ENCODE data around the gene MKKS. TPM values are rescaled to one million over a fixed set of nuclear protein-coding genes. Genes with fewer than 3 reads are reported as not detected.

Gene MKKS
- total RNA-seq = 12.1 TPM

DNA sequence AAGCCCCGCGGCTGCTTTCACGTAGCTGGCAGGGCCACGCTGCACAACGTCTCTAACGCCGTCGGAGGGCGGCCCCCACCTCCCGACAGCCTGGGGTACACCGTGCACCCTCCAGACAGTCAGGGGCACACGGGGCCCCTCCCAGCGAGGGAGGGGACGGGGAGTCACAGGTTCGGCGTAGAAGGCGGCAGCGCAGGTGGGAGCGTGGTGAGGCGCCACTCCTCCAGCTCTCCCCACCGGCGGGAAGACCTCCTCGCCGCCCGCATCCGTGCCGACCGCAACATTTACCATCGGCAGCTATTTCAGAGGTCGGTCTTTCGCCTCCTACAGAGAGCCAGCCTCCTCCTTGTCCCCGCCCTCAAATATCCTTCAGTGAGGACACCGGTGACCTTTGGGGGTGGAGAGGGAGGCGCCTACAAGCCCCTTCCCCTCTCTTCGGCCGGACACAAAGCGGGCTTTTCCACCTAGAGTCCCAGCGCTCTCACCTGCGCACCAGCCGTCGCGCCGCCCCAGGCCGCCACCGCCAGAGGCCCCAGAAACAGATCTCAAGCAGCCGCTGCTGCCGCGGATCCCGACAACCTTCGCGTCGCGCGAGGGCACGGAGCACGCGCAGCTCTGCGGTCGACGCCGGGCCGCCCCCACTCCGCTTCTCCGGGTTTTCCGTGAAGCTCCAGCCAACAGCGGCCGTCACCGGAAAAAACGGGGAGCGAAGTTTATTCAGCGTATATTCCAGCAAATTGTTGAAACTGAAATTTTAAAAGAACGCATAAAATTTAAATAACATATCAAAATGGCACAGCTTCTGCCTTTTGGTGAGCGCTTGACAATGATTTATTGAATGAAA lies at the start of gene MKKS:
MKKS (minus strand) TSS at position 600 of the 844 bp plus-strand sequence. CDS start 20,708 bp downstream, outside the sequence.
- ATAC-seq (peak; percentile 81), DNase-seq (ENCODE audit: low spot score) (peak; percentile 92)

DNA sequence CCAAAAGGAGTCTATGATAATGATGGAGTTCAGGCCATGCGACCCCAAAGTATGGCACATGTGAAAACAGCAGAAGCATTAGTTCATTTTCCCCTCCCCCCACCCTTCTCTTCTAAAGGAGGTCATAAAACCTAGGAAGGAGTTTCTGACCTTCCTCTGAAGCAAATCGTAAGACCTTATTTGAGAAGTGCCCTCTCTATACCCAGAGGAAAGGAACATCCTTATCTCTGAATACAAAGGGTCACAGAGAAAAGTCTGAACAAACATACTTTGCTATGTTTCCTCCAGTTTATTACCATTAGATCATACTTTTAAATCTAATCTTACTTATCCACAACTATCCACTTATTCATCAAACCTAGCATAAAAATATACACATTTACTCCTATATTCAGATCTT lies 49.7 kb upstream of the MKKS start:
- ATAC-seq (no peak), DNase-seq (ENCODE audit: low spot score) (no peak)

DNA sequence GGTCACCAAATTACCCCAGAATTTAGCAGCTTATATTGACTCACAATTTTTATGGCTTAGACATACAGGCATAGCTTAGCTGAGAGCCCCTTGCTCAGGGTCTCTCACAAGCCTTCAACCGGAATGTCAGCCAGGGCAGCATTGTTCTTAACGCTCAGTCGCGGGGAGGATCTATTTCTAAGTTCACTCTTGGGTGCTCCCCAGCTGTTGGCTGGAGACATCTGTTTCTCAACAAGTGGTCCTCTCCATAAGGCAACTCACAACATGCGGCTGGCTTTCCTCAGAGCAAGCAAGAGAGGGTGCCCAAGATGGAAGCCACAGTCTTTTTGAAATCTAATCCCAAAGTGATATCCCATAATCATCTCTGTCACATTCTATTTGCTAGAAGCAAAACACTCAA lies 47.7 kb upstream of the MKKS start:
- ATAC-seq (no peak), DNase-seq (ENCODE audit: low spot score) (no peak)

DNA sequence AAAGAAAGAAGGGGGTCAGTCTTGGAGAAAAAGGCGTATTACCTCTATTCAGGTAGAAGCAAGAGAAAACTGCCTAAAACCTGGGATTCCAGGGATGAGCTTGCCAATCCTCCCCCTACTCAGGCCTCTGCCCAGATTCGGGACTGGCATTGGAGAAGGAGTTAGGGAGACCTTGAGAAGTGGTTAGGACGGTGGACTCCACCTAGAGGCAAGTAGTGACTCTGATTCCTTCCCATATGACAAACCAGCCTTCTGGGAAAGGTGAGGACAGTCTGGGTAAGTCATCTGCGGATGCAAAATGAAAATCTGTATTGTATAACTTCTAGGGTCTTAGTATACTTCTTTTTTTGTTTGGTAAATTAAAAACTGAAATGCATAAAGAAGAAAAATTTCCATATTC lies 44.9 kb upstream of the MKKS start:
- DNase-seq (ENCODE audit: low spot score) = no peak
- no peak for ATAC-seq

DNA sequence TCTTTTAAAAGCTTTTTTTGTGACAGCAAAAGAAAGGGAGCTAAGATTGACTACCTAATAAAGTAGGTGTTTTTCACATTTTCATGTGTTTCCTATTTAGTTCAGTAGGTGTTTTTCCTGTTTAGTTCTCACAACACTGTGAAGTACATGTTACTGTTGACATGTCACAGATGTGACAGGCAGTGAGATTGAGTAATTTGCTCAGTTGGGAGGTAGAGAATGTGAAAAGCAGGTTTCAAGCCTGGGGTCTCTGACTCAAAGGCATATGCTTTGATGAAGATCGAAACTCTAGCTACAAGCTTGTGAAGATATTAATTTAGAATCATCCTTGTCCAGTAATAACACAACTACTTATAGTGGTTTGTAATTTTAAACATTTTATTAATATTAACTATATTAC lies 44.2 kb upstream of the MKKS start:
- ATAC-seq = no peak

DNA sequence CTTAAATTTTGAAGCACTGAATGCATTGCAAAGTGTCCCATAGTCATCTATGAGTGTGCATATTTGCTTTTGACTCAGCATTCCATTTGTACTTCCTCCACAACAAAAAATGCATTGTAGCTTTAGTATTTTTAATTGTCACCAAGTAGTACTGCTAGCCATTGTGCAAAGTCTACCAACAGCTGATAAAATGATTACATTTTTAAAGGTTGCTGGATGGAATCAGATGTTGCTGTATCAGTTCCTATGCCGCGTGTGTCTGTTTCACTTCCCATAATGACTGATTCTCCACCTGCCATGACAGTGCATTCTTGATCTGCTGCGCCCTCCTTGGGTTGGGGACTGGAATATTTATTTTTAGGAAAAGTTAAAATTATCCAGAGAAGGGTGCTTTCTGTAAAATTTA lies 42.3 kb upstream of the MKKS start:
- ATAC-seq (peak; percentile 19), DNase-seq (ENCODE audit: low spot score) (no peak)

More for the DNA sequence above, 44.2 kb upstream of the MKKS start:
- no peak for DNase-seq (ENCODE audit: low spot score)

DNA sequence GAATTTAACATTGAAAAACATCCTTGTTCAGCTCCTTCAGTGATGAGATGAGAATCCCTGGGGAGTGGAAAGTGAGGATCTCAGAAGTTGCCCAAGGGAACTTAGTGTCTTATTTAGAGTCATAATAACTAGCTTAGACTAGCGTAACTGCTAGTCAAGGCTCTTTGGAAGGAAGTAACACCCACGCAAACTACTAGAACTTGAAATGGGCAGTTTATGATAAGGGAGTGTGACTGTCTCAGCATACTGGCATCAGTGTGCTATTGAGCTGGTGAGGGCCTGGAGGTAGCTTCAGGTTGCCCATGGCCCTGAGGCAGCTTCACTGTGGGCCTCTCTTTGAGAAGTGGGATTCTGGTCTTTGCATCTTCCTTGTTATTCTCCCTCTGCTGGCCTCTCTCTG lies 41.2 kb upstream of the MKKS start:
- ATAC-seq (no peak), DNase-seq (ENCODE audit: low spot score) (no peak)

DNA sequence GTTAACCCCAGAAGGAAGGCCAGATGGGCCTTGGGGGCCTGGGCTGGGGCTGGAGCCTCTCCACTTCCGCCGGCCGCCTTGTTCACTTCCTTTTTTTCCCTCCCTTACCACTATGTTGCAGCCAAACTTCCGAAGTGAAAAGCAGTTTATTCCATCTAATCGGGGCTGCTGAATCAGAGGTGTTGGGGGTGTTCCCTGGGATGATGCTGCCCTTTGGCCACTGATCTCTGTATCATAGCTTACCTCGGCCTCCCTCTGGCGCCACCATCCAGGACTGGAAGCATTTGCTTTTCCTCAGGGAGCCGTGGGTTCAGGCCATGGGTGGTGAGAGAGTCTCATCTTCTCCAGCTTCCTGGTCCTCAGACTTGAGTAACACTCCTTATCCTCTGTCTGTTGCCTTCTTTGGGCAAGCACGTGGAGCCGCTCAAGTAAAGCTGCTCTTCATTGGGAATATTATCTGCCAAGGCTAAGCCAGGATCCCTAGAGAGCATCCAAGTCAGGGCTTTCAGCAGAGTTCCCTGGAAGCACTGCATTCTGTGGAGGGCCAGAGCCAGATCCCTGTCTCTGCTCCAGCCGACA lies 40.7 kb upstream of the MKKS start:
- ATAC-seq (no peak), DNase-seq (ENCODE audit: low spot score) (no peak)

DNA sequence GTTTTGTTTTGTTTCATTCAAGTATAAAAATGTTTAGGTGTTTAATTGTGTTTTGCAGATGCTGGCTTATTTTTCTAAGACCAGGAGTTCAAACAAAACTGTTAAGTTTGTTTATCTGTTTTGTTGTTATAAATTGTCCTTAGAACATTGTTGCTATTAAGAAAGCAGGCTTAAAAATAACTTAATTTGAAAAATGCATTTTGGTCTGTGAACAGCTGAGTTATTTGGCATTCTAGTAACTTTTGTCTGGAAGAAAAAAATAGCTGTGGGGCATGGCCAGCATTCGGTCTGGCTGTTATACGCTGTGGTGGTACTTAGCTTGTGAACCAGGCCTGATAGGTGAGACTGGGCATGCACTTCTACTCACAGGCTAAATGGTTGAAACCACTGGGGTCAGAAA lies 38.8 kb upstream of the MKKS start:
- ATAC-seq (no peak), DNase-seq (ENCODE audit: low spot score) (no peak)

DNA sequence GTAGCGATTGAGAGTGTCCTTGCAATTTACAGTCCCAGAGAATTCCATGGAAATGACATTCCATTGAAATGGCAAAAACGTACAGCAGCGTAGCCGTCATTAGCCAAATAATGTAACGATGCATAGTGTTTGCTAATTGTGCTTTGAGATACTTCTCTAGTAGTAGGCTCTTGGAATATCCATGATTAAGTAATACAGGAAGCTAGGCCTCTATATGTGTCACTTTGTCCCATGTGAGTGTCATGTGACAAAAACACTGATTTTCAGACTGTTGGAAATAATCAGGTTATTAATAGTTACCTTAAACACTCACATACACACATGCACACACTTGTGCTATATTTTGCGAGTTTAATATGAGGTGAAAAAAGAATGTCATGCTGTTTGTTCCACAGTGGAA lies 36.3 kb upstream of the MKKS start:
- ATAC-seq = no peak

DNA sequence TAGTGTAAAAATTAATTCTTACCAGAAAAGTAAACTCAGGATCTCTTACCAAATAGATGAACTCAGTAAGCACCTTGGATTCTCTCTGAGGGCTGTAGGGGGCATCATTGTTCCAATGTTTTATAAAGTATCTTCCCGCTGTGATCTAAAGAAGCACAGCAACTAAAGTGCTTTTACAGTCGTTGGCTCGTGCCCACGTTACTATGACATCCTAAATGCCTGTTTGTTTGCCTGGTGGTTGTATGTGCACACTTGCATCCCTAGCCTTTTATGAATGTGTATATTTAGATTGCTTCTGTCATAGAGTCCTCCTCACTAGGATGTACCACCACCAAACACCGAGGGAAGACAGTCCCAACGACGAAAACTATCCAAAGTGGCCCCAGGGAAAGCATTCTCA lies 35.6 kb upstream of the MKKS start:
- ATAC-seq (peak; percentile 72), DNase-seq (ENCODE audit: low spot score) (no peak)

More for the DNA sequence above, 36.3 kb upstream of the MKKS start:
- DNase-seq (ENCODE audit: low spot score) = no peak

DNA sequence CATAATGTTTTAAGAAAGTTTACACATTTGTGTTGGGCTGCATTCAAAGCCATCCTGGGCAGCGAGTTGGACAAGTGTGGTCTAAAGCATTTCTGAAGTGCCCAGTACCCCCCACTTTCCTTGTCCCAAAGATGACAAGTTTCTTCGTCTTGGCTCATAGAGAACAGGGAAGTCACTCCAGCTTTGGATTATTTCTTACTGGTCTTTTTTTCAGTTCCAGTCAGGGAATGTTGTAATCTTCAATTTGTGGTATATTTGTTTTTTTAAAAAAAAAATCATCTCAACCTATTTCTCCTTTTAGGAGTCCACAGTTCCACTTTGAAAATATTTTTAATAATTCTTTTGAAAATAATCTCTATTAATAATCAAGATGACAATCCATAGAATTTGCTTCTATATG lies 35.0 kb upstream of the MKKS start:
- DNase-seq (ENCODE audit: low spot score) = no peak
- ATAC-seq = no peak

DNA sequence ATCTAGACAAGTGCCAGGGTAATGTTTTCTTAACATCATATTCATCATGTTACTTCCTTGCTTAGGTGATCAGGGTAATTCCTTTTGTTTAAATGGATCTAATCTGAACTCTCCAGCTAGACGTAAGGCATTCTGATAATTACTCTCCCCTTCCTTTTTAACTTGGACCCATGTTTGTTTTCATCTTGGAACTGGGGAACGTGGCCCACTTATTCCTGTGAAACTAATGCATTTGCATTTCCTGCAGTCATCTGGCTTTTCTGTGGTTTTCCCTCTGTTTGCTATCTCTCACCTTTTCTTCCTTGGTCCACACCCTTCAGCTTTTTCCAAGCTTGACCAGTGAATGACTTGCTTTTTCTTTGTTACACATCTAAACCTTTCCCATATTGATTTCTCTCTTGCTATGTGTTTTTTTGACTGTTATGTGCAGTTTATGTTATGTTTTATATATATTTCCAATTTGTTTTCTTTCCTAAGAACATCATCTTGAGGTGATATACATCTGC lies 34.4 kb upstream of the MKKS start:
- ATAC-seq = no peak
- no peak for DNase-seq (ENCODE audit: low spot score)

DNA sequence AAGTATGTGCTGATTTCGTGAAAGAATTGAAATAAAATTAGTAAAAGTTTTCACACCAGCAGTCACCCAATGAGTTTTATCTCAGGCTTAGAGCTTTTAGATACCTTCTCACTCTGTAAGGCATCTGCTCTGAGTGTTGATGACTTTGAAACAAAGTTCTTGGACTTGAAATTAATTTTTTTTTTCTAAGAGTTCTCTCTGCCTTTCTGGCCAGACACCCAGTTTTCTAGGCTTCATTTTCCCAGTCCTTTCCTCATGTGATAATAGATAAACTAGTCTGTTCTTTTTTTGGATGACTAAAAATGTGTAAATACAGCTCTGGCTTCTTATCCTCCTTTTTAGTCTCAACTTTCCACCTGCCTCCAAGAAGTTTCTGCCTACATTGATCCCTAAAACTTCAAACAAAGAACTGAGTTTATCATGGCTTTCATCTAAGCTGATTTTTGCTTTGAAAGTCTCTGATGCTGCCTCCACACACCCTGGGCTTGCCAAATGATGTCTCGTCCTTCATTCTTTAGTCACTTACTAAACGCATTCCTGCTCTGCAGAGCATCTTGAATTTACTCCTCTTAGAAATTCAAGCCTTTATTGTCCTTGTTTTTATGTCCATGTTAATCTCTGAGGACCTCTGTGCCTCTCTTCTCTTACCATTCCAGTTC lies 33.8 kb upstream of the MKKS start:
- no peak for ATAC-seq
- DNase-seq (ENCODE audit: low spot score) = no peak

DNA sequence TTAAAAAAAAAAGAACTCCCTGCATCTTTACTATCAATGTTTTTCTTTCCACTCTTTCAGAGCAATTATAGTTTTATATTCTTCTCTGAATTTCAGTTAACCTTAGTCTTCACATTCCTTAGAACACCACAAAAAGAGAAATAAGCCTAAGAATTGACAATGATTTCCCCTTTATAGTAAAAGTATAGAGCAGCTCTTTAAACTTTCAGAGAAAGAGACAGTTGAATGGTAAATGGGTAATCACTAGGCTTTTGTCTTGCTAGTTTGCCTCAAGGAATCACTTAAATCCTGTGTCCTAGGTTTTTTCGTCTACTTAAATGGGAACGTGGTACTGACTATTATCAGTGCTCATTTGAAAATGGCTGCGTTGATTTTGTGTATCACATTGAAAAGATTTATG lies 32.8 kb upstream of the MKKS start:
- DNase-seq (ENCODE audit: low spot score) = no peak
- no peak for ATAC-seq

DNA sequence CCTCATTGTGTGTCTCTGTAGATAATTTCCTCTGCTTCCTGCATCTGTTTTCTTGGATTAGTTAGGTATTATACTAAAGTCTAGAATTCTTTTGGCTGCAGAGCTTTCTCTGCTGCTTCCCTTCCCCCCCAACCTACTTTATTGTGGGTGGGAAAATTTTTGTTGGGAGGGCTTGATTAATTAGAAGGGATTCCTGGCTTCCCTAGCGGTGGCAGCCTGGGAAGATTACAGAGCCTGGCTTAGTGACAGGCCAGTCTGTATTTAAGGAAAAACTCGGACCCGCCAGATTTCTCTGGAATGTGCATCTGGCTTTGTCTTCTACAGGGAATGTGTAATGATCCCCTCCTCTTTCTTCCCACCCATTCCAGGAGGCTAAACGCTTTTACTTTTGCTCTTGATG lies 32.3 kb upstream of the MKKS start:
- DNase-seq (ENCODE audit: low spot score) (no peak), ATAC-seq (no peak)

DNA sequence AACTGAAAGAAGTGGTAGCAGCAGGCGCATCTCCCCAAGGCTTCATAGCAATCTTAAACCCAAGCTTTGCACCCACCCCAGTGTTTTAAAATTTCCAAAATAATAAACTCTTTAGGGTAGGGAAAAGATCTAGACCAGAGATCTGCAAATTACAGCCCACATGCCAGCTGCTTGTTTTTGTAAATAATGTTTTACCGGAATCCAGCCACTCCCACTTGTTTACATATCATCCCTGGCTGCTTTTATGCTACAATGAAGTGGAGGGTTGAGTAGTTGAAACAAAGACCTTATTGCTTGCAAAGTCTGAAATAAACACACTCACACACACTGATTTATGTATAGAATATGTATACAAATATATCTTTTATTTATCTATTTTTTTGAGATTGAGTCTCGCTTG lies 31.1 kb upstream of the MKKS start:
- DNase-seq (ENCODE audit: low spot score) (no peak), ATAC-seq (no peak)

DNA sequence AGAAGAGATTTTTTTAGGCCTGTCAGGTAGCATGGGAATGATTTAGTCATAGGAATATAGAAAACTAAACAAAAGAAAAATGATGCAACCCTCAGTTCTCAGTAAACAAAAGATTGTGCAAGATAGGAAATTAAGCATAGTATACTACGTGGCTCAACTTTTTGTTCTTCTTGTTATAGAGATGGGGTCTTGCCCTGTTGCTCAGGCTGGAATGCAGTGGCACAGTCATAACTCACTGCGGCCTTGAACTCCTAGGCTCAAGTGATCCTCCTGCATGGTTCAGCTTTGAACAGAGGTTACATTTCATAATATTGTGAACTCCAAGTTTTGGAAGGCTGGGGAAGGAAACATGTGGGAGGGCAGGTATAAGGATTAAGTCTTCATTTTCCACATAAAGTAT lies 29.6 kb upstream of the MKKS start:
- ATAC-seq (no peak), DNase-seq (ENCODE audit: low spot score) (no peak)

DNA sequence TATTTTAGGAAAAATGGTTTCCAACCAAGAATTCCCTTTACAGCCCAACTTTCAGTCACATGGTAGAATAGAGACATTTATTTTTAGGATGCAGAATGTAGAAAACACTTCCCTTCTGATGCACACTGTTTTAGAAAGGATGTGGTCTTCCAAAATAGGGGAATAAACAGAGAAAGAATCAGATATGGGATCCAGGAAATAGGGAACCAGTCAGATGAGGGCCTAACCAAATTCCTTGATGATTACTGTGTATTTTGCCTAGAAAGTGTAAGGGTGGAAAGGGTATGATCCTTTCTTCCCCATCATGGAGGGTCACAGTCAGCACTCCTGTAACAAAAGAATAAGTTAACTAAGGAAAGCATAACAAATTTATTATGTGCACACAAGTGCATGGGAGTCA lies 28.5 kb upstream of the MKKS start:
- DNase-seq (ENCODE audit: low spot score) (no peak), ATAC-seq (no peak)

DNA sequence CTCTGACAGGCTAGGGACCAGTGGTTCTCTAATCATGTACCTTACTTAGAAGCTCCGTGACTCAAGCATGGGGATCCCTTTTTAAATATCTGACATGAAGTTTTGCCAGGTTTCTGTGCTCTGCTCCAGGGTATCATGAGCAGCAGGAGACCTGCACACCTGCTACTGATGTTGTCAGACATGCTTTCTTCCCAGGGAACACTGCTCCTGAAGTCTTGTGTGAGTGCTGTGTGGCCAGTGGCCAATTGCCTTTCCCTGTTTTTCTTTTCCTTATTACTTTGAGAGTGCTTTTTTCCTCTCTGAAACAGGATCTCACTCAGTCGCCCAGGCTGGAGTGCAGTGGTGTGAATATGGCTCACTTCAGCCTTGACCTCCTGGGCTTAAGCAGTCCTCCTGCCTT lies 27.5 kb upstream of the MKKS start:
- no peak for ATAC-seq
- DNase-seq (ENCODE audit: low spot score) = no peak

DNA sequence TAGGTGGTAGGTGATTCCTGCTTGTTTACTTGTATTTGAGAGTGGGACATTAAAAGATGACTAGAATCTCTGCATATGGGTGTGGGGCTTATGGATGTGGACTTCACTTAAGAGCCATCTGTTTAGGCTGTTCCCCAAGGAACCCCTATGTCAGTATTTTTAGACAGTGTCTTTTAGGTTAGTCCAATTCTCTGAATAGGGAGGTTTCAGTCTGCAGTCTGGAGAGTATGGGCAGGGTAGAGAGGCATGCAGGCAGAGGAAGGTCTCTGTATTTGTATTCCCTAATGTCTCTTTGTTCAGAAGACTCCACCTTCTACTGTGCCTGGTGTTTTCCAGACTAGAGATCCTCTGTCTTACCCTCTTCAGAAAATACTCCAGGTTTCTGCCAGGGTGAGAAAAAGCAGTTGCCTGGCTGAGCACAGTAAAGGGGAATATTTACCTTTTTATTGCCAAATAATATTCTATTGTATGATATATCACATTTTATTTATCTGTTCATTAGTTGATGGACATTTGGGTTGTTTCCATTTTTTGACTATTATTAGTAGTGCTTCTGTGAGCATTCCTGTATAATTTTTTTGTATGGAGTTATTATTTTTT lies 20.2 kb upstream of the MKKS start:
- ATAC-seq (no peak), DNase-seq (ENCODE audit: low spot score) (no peak)

DNA sequence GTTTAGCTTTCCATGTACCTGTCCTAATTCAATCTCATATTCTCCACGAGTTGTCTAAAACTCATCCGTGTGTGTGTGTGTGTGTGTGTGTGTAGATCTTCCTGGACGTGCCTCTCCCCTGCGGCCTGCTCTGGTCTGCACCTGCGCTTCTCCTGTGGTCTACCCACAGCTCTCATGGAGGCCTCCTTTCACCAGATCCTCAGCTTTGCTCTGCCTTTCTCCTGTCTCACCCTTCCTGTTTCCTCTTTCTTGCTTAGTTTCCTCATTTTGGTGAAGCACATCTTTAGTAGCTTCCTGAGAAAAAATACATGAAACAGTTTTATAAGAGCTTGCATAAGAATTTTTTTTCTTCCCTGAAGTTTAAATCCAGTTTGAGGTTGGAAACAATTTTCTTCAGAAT lies 19.2 kb upstream of the MKKS start:
- no peak for DNase-seq (ENCODE audit: low spot score)
- peak; percentile 14 for ATAC-seq

All from left lobe of liver (tissue), 2 donors.